T1000 (cell line): Measurements from ENCODE around the gene LNX1.

Experiments
- DNase-seq: peaks from one replicate; lab custom pipeline; 2025; ENCODE audit warnings: mixed read lengths; lab: John Stamatoyannopoulos, UW

The LNX1 gene

GRCh38 chr4:53591372-53591892 is at the start of gene LNX1:
Gene LNX1 (minus strand): TSS chr4:53591486. CDS start chr4:53574002, 17,484 bp downstream.
- DNase-seq = no peak

DNA sequence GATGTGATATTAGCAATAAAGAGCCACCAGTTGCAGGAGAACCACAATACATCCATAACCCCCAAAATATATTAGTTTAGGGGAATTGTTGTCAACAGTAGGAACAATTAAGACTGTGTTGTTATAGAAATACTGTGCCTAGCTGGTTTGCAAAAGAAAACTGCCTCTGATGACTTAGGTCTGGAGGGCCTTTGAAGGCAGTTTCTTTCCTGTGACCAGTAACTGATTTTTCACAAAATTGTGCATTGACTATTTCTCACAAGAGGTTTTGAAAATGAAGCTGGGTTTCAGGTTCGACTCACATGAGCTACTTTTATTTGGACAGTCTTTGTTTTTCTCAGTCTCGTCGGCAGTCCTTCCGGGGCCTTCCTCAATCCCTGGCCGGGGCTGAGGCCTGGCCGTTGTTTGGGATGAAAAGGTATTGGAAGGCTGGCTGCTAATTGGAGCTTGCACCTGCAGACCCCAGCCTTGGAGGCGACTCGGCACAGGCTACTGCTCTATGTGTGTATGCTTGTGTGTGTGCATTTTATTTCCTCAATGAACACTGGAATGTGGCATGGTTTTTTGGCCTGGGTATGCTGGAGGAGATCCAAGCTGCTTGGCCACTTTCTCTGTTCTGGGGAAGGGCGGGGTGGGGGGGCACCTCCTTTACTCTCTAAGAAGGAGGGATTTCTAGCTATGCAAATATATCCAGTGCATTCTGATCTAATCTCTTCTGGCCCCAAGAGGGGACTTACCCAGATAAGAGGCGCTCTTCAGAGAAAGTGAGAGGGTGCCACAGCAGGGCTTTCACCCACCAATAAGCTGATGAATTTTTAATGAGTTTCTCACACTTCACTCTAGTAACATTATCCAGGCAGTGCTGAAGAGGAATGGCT is 49.5 kb upstream of the LNX1 start:
- DNase-seq = no peak

GRCh38 chr4:53638919-53639318 is 47.6 kb upstream of the LNX1 start:
- DNase-seq = no peak

- no peak for DNase-seq
These were observed 46.1 kb upstream of the LNX1 start for GRCh38 chr4:53637348-53637747.

- no peak for DNase-seq
These were observed 44.6 kb upstream of the LNX1 start for GRCh38 chr4:53635697-53636483.

DNA sequence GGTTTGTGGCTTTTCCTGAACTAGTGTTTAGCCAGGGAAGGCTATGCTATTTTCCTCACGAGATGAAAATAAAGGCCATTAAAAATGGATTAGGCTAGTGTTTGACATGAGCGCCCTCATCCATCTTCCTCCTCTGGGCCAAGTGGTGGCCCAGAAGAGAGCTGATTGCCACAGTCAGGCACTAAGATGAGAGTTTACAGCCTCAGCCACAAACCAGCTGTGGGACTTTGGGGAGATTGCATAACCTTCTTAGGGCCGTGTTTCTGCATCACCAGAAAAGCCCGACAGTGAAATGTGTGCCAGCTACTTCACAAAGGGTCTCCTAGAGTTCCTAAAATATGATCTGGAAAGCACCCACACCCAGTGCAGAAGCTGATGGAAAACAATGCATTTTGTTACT is 42.3 kb upstream of the LNX1 start:
- no peak for DNase-seq

DNA sequence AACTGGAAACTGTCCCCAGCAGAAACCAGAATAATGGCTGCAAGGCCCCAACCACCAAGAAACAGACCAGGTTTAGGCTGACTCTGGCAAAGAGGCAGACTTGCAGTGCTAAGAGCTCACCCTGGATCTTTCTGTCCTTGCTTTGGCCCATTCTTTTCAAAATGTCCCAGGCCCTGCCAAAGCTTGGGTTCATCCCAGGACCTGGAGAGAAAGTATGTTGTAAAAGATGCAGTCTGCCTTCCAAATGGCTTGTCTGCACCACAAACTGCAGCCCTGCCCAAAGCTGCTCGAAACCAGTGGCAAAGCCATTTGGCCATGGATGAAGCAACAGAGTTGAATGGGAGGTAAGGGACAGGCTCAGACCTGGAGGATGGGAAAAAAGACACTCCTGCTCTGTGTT is 38.0 kb upstream of the LNX1 start:
- DNase-seq = no peak

DNA sequence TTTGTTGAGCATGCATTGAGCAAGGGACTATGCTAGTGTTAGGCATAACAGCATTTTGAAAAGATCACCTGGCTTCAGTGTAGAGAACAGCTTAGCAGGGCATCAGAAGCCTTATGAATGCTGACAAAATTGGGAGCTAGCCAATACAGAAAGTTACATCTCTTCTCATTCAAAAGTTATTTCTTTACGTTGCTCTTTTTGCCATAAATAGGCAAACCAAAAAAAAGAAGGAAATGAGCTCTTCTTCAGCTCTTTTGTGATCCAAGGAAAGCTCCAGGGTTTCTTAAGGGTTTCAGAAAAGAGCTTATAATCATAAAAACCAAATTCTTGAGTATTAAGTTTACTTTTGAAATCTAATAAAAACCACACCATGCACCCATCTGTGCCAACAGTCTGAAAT is 35.2 kb upstream of the LNX1 start:
- no peak for DNase-seq

- no peak for DNase-seq
These were observed 34.6 kb upstream of the LNX1 start for GRCh38 chr4:53625888-53626287.

DNA sequence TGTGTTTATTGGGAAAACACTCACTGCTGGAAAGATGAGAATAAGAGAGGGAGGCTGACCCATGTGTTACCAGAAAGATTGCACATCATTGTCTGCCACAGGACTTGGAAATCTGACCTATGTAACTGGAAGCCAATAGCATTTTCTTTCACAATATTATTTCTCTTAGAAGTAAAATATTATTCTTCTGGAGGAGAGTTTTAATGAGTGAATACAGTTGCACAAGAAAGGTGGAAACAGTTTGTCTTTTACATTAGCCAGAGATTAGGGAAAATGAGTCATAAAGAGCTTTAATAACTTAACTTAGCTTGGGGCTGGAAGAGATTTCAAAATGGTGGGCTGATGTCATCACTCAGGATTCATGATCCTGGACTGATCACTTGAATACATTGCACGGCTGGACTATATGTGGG is 31.5 kb upstream of the LNX1 start:
- DNase-seq = no peak

DNA sequence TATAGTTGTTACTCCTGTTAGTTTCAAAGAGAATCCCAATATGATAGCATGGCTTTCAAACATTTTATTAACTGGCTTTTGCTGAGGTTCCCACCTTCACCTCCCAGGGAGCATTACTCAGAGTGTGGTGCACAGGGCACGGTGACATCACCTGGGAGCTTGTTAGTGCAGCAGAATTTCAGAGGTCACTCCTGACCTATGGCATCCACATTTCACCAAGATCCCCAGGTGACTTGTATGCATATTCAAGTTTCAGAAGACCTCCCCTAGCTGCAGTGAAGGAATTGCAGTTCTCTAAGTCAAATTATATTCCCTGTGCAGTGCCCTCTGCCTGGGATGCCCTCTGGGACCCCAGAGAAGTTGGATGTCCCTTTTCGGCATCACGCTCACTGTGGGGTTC is 29.7 kb upstream of the LNX1 start:
- DNase-seq = no peak

DNA sequence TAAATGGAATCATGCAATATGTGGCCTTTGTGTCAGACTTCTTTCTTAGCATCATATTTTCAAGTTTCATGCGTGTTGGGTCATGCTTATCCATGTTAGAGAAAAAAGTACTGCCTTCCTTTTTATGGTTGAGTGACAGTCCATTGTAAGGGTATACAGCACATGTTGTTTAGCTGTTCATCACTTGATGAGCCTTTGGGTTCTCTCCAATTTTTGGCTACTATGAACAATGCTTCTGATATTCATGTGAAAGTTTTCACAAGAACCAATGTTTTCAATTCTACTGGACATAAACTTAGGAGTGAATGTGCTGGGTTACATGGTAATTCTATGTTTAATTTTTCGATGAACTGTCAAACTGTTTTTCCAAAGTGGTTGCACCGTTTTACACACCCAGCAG is 28.1 kb upstream of the LNX1 start:
- no peak for DNase-seq

DNA sequence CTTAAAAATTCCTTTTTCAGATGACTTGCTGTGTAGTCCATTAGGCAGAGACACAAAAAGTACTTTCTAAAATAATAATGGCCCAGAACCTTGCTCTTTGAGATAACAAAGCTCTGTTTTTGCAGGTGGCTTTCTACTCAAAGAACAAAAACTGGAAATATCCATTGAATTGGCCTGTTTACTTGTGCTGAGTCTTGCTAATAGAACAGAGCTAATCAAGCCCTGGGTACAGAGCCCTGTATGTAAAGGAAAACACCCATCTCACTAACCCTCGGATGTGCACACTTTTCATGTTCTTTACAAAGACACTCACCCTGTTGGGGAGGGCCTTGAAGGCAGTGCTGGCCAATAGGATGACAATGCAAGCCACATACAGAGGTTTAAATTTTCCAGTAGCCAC is 27.0 kb upstream of the LNX1 start:
- no peak for DNase-seq

DNA sequence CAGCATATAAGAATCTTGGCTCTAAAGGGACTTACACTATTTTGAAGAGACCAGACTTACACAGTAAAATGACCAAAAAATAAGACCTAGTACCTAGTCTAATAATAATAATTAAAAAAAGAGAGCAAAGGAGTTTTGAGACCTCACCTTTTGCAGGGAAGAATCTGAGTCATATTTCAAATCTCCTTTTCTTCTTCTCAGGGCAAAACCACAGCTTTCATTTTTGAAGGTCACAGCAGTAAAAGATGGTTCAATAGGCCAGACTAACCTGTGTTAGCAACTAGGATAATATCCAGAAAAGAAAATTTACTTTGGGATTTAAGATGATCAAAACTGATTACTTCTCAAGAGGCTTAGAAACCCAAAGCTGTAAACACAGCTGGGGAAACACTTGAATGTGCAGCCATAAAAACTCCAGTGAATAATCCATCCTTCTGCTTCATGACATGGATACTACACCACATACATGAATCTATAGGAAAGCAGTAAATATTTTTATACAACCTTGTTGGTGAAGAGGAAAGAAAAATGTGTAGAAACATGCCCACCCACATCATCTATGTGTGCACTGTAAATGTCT is 25.9 kb upstream of the LNX1 start:
- DNase-seq = no peak

DNA sequence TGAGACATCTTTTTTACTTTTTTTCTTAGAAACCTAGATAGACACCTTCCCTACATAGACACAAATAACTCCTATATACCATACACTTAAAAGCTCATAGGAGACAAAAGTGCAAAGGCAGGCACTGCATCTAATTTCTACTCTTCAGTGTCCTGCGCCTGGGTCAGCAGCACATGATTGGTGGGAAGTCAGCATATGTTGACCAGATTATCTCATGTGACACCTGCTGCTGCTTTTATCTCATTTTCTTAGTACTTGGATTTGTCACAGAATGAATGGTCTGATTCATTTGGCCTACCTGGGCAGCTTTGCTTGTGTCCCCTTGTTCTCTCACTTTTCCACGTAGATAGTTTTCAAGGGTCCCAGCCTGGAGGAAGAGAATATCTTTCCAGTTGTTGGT is 24.9 kb upstream of the LNX1 start:
- DNase-seq = no peak

- DNase-seq = no peak
These were observed 23.3 kb upstream of the LNX1 start for GRCh38 chr4:53614591-53614990.

DNA sequence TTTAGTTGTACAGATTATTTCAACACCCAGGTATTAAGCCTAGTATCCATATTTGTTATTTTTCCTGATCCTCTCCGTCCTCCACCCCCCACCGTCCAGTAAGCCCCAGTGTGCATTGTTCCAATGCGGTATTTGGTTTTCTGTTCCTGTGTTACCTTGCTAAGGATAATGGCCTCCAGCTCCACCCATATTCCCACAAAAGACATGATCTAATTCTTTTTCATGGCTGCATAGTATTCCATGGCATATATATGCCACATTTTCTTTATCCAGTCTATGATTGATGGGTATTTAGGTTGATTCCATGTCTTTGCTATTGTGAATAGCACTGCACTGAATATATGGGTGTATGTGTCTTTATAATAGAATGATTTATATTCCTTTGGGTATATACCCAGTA is 22.1 kb upstream of the LNX1 start:
- no peak for DNase-seq

- DNase-seq = no peak
These were observed 17.4 kb upstream of the LNX1 start for GRCh38 chr4:53608649-53609048.

DNA sequence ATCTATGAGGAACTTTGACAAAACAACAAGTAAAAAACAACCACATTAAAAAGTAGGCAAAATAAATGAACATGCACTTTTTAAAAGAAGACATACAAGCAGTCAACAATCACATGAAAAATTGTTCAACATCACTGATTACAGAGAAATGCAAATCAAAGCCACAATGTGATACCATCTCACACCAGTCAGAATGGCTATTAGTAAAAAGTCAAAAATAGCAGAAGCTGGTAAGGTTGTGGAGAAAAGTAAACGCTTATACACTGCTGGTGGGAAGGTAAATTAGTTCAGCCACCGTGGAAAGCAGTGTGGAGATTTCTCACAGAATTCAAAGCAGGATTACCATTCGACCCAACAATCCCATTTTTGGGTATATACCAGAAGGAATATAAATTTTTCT is 17.0 kb upstream of the LNX1 start:
- no peak for DNase-seq

GRCh38 chr4:53605783-53606182 is 14.5 kb upstream of the LNX1 start:
- DNase-seq = no peak

- DNase-seq = no peak
These were observed 11.1 kb upstream of the LNX1 start for GRCh38 chr4:53602390-53602789.

- no peak for DNase-seq
These were observed 10.0 kb upstream of the LNX1 start for GRCh38 chr4:53601251-53601764.
